GM19193 (cell line): ENCODE data around the gene NIT1.

ENCODE experiments used
- POLR2A ChIP-seq: IDR thresholded peaks from 4 replicates; pipeline ENCODE4 v1.6.1; 2011; ENCODE audit not compliant: insufficient read depth, insufficient read length; ENCODE audit errors: extremely low read depth

NIT1 gene

GRCh38 chr1:161140755-161141400 is 23.0 kb downstream of the NIT1 start:
- no peak for TF ChIP-seq POLR2A

- no peak for TF ChIP-seq POLR2A
Measured at GRCh38 chr1:161145832-161146231, 27.9 kb downstream of the NIT1 start.

- no peak for TF ChIP-seq POLR2A
Measured at GRCh38 chr1:161153176-161153575, 35.3 kb downstream of the NIT1 start.

- TF ChIP-seq POLR2A = peak; percentile 93
Measured at GRCh38 chr1:161153682-161154337, 35.9 kb downstream of the NIT1 start, which contains the start of gene UFC1. Gene UFC1, plus strand, starts transcription at chr1:161153978. Its CDS starts 20 bp downstream, at chr1:161153998.

GRCh38 chr1:161157867-161158266 is 40.0 kb downstream of the NIT1 start:
- no peak for TF ChIP-seq POLR2A

- TF ChIP-seq POLR2A = no peak
Measured at GRCh38 chr1:161158316-161159010, 40.6 kb downstream of the NIT1 start.

- peak; percentile 78 for TF ChIP-seq POLR2A
Measured at GRCh38 chr1:161159087-161159912, 41.4 kb downstream of the NIT1 start, which contains the start of gene USP21. Gene USP21, plus strand, starts transcription at chr1:161159500. Its CDS starts 1,141 bp downstream, at chr1:161160641.

- no peak for TF ChIP-seq POLR2A
Measured at GRCh38 chr1:161159913-161160243, 42.0 kb downstream of the NIT1 start.

GRCh38 chr1:161160671-161161145 is 42.8 kb downstream of the NIT1 start:
- no peak for TF ChIP-seq POLR2A

- TF ChIP-seq POLR2A = no peak
Measured at GRCh38 chr1:161161652-161162051, 43.7 kb downstream of the NIT1 start.

- TF ChIP-seq POLR2A = no peak
Measured at GRCh38 chr1:161162052-161162451, 44.1 kb downstream of the NIT1 start.

GRCh38 chr1:161162806-161163205 is 44.9 kb downstream of the NIT1 start:
- TF ChIP-seq POLR2A = no peak

GRCh38 chr1:161163793-161164192 is 45.9 kb downstream of the NIT1 start:
- TF ChIP-seq POLR2A = no peak

GRCh38 chr1:161164901-161165610 is 47.2 kb downstream of the NIT1 start:
- TF ChIP-seq POLR2A = no peak

GRCh38 chr1:161165742-161166668 is 48.1 kb downstream of the NIT1 start, which contains the start of gene PPOX:
Gene PPOX, plus strand, starts transcription at chr1:161166426. Its CDS starts 422 bp downstream, at chr1:161166848.
- TF ChIP-seq POLR2A = peak; percentile 80
